Measurements from ENCODE around the gene ODAD3. TPM values are rescaled to one million over a fixed set of nuclear protein-coding genes. Genes with fewer than 3 reads are reported as not detected.
A peak's percentile ranks its signal among the peaks of the same experiment; 100 is the strongest.

The ODAD3 gene
- total and polyA plus RNA-seq, 2 of the 13 experiments (the other 11 are each of a cell fraction or from before 2014, with no cell fraction given) = 0.04 to 0.08 TPM

DNA sequence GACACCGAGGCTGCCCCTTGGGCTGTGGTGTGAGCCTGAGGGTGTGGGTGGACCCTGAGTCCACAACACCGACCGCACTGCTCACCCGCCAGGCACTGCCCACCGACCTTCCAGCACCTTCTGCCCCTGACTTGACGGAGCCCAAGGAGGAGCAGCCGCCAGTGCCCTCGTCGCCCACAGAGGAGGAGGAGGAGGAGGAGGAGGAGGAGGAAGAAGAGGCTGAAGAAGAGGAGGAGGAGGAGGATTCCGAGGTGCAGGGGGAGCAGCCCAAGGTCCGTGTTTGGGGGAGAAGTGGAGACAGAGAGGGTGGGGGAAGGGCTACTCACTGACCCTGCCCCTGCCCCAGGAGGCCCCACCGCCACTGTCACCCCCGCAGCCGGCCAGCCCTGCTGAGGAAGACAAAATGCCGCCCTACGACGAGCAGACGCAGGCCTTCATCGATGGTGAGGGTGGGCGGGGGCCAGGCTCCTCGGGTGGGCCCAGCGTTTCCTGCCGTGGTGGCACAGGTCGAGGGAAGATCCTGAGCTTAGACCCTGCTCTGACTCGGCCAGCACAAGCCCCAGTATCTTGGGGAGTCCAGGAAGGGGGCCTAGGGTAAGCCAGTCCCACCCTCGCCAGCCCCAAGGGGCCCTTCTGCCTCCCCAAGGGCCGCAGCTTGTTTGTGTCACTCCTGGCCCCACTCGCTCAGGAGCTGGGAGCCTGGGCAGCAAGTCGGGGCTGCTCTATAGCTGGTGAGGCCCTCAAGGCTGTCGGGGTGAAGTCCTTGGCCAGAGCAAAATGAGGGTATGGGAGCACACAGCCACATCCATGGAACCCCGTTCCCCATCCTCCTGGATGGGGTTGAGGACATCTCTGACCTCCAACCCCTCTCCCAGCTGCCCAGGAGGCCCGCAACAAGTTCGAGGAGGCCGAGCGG is 12.7 kb upstream of the ODAD3 start:
- no peaks in the 10 kb centered on the region for H3K27me3 ChIP-seq (ENCODE audit: control insufficient read depth in 1 of 2, insufficient read depth in 2 of 2, low read length in 2 of 2)
- WGBS (ENCODE audit: low lambda C conversion rate) = 97% methylated on average over 25 of the region's 35 CpGs
- H3K79me2 ChIP-seq (ENCODE audit: insufficient read depth, low read length) = no peaks in the 10 kb centered on the region
- TF ChIP-seq YEATS4 (CRISPR knock-in tag; IDR thresholded peaks at IDR 0.05; ENCODE audit: borderline replicate concordance) (no peak), RBFOX2 (IDR thresholded peaks at IDR 0.05; ENCODE audit: low read depth, low read length) (peak; percentile 49; the same call in 1 of the 2 replicates)
- POLR2A ChIA-PET = no interaction called here
- peaks cover 17 to 47% of the 10 kb centered on the region in 2 experiments; a peak in 4 of 5 replicates for H3K36me3 ChIP-seq (replicated peaks in 1 of 2; ENCODE audit: control insufficient read depth in 1 of 2, insufficient read depth in 2 of 2, low read length in 2 of 2)
- no peak overlapping the region for H2AFZ ChIP-seq (ENCODE audit: low read length)
- no peak for DNase-seq (ENCODE audit: low spot score)
- H3K4me3 ChIP-seq (replicated peaks in 1 of 3; ENCODE audit: insufficient read depth in 1 of 3, low read depth in 2 of 3, low read length in 3 of 3) = no peak overlapping the region
- no peak overlapping the region for H3K9ac ChIP-seq (ENCODE audit: insufficient read depth, low read depth, low read length)
- no peak overlapping the region for H3K4me2 ChIP-seq (ENCODE audit: low read depth, low read length)
- no TSS peak for BruUV-seq (replicated peaks)
- in situ Hi-C loops (cut with HindIII; ENCODE audit: extremely low pct_ligation_motif_present, low pct_unique_long_range_greater_than_20kb) (no loop called here), intact Hi-C loops (cut with micrococcal nuclease; ENCODE audit: unreplicated experiment) (loop anchor here (2.0 to 10.0 kb wide), 2 partner anchors 69 to 153 kb away; partner anchors contain the start of gene TSPAN16)
- H3K4me1 ChIP-seq (ENCODE audit: insufficient read depth, low read length) = no peaks in the 10 kb centered on the region
- no peak for ATAC-seq
- no peaks in the 10 kb centered on the region for H3K9me3 ChIP-seq (ENCODE audit: low read length)
- CTCF ChIA-PET (ENCODE audit: low intra/inter-chr PET ratio, low total read pairs) = interaction anchor here (1.0 to 1.5 kb wide), 5 partner anchors 66 to 154 kb away, joined by 3 to 10 read pairs (median 8); partner anchors contain the start of gene TSPAN16
- FAIRE-seq = no peak
- H3K27ac ChIP-seq (ENCODE audit: extremely low read length, insufficient read depth, low read length) = no peak overlapping the region
- H4K20me1 ChIP-seq (ENCODE audit: insufficient read depth, low read length) = peaks cover 6% of the 10 kb centered on the region; the same call in 1 of the 2 replicates

DNA sequence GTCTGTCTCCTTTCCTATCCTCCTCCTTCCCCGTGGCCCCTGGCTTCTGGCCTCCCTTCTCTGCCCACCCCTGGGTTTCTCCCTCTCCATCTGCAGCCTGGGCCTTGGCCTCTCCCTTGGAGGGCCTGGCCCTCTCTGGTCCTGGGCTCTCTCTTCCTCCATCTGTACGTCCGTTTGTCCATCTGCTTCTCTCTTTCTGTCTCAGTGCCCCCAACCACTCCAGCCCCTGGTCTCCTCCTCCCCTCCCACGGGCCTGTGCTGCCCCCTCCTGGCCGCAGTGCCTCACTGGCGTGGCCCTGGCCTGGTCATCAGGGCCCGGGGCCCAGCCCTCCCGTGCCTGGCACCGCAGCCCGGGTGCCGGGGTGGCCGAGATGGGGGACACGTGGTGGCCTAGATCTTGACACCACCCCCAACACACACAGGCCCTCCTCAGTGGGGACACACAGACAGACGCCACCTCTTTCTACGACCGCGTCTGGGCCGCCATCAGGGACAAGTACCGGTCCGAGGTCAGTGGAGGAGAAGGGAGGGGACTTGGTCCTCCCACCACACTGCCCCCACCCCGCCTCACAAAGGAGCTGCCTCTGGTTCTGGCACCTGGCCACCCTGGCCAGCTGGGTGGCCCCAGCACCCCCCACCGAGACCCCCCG is 11.9 kb upstream of the ODAD3 start:
- Histone ChIP-seq H3K27me3 (ENCODE audit: control insufficient read depth in 1 of 2, insufficient read depth in 2 of 2, low read length in 2 of 2) (no peaks in the 10 kb centered on the region), H2AFZ (ENCODE audit: low read length) (no peak overlapping the region), H3K4me1 (ENCODE audit: insufficient read depth, low read length) (no peaks in the 10 kb centered on the region), H4K20me1 (ENCODE audit: insufficient read depth, low read length) (peaks cover 6% of the 10 kb centered on the region; the same call in 1 of the 2 replicates), H3K4me2 (ENCODE audit: low read depth, low read length) (no peak overlapping the region), H3K79me2 (ENCODE audit: insufficient read depth, low read length) (no peaks in the 10 kb centered on the region), H3K9me3 (ENCODE audit: low read length) (no peaks in the 10 kb centered on the region), H3K9ac (ENCODE audit: insufficient read depth, low read depth, low read length) (no peak overlapping the region), H3K4me3 (replicated peaks in 1 of 3; ENCODE audit: insufficient read depth in 1 of 3, low read depth in 2 of 3, low read length in 3 of 3) (no peak overlapping the region), H3K27ac (ENCODE audit: extremely low read length, insufficient read depth, low read length) (no peak overlapping the region), H3K36me3 (replicated peaks in 1 of 2; ENCODE audit: control insufficient read depth in 1 of 2, insufficient read depth in 2 of 2, low read length in 2 of 2) (peaks cover 21 to 54% of the 10 kb centered on the region in 2 experiments; a peak in 4 of 5 replicates)
- POLR2A ChIA-PET = no interaction called here
- peak; percentile 86 for ATAC-seq
- CTCF ChIA-PET (ENCODE audit: low intra/inter-chr PET ratio, low total read pairs) = interaction anchor here (1.0 to 1.9 kb wide), 6 partner anchors 63 to 153 kb away, joined by 3 to 10 read pairs (median 6); partner anchors contain the start of gene TSPAN16
- intact Hi-C loops (cut with micrococcal nuclease; ENCODE audit: unreplicated experiment) = loop anchor here (2.0 to 10.0 kb wide), 2 partner anchors 68 to 152 kb away; partner anchors contain the start of gene TSPAN16
- in situ Hi-C loops (cut with HindIII; ENCODE audit: extremely low pct_ligation_motif_present, low pct_unique_long_range_greater_than_20kb) = no loop called here
- no peak for DNase-seq (ENCODE audit: low spot score)
- WGBS (ENCODE audit: low lambda C conversion rate) = 85% methylated on average over 20 of the region's 23 CpGs
- no TSS peak for BruUV-seq (replicated peaks)
- FAIRE-seq = no peak
- TF ChIP-seq ZBTB33 (CRISPR knock-in tag; IDR thresholded peaks at IDR 0.05) (peak; percentile 60; the same call in 1 of the 2 replicates), ZKSCAN5 (CRISPR knock-in tag; IDR thresholded peaks at IDR 0.05) (no peak), FOXJ3 (CRISPR knock-in tag; IDR thresholded peaks at IDR 0.05; ENCODE audit: borderline replicate concordance) (no peak), ZFP36 (IDR thresholded peaks at IDR 0.05; ENCODE audit: borderline replicate concordance, low read depth, low read length, partially characterized antibody) (no peak), NCOA1 (CRISPR knock-in tag; IDR thresholded peaks at IDR 0.05) (no peak), RBM39 (IDR thresholded peaks at IDR 0.05; ENCODE audit: low read depth, low read length, poor library complexity, severe bottlenecking) (peak; percentile 53)
